Osteocyte (in vitro differentiated cells): ENCODE results near the gene LTBP2. TPM values are rescaled to one million over a fixed set of nuclear protein-coding genes. Genes with fewer than 3 reads are reported as not detected.

Experiments used
- DNase-seq: peaks from one replicate; pipeline ENCODE4 v3.0.0; 2021; ENCODE audit warnings: mixed read lengths; ENCODE audit not compliant: unreplicated experiment; ENCODE audit errors: extremely low spot score
- H3K27ac Mint-ChIP-seq: one replicate; pipeline ENCODE4 v1.8.0; 2021; ENCODE audit warnings: mild to moderate bottlenecking, mixed read lengths; ENCODE audit not compliant: unreplicated experiment
- H3K27me3 Mint-ChIP-seq: one replicate; pipeline ENCODE4 v1.8.0; 2021; ENCODE audit warnings: mixed read lengths; ENCODE audit not compliant: unreplicated experiment
- H3K36me3 Mint-ChIP-seq: one replicate; pipeline ENCODE4 v1.8.0; 2021; ENCODE audit warnings: mixed read lengths; ENCODE audit not compliant: unreplicated experiment
- H3K4me1 Mint-ChIP-seq: one replicate; pipeline ENCODE4 v1.8.0; 2021; ENCODE audit warnings: mixed read lengths; ENCODE audit not compliant: unreplicated experiment
- H3K4me3 Mint-ChIP-seq: one replicate; pipeline ENCODE4 v1.8.0; 2021; ENCODE audit warnings: mild to moderate bottlenecking, moderate library complexity, mixed read lengths; ENCODE audit not compliant: unreplicated experiment
- H3K9me3 Mint-ChIP-seq: one replicate; pipeline ENCODE4 v1.8.0; 2021; ENCODE audit warnings: mixed read lengths; ENCODE audit not compliant: unreplicated experiment
- total RNA-seq: library from RNA; stranded (reverse); gene quantifications from 2 replicates; pipeline ENCODE4 v1.2.1, GENCODE V29; 2021
- TF ChIP-seq, protein P1 (sequence below): fragments of 200-600 bp; sonication (generic); IDR thresholded peaks from 2 replicates; pipeline ENCODE4 v1.5.0; 2021; ENCODE audit warnings: antibody characterized with exemption, mild to moderate bottlenecking, moderate library complexity

LTBP2 gene
- total RNA-seq, 1 donor from 2014 or later = 377 TPM

DNA sequence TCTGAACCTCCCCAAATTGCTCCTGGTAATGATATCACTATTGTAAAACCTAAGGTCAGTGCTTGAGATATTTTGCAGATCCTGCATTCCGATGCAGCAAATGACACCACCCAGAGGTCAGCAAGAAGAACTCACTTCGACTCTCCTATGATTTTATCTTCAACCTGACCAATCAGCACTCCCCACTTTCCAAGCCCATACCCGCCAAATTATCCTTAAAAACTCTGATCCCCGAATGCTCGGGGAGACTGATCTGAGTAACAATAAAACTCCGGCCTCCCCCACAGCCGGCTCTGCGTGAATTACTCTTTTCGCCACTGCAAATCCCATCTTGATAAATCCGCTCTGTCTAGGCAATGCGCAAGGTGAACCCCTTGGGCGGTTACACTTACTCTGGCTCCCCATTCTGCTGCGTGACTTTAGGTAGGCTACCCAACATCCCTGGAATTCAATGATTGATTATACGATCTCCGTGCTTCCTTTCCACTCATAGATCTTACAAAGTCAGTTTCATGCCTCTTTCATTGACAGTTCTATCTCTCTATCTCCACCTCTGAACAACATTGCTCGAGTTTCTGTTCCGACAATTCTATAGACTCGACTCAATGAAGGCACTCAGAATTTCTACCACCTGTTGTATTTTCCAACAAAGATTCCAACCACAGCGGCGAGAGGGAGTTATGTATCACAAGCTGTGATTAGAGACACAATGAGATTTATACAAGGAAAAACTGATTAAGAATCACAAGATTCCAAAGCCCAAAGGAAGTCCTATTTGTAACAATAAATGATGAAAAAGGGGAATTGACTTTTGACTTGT, 119.9 kb downstream of the LTBP2 start:
- no peaks in the 10 kb centered on the region for H3K9me3 Mint-ChIP-seq
- no peaks in the 10 kb centered on the region for H3K27me3 Mint-ChIP-seq
- no peak for DNase-seq
- peaks cover 33% of the 10 kb centered on the region for H3K4me1 Mint-ChIP-seq
- TF ChIP-seq, protein P1, sequence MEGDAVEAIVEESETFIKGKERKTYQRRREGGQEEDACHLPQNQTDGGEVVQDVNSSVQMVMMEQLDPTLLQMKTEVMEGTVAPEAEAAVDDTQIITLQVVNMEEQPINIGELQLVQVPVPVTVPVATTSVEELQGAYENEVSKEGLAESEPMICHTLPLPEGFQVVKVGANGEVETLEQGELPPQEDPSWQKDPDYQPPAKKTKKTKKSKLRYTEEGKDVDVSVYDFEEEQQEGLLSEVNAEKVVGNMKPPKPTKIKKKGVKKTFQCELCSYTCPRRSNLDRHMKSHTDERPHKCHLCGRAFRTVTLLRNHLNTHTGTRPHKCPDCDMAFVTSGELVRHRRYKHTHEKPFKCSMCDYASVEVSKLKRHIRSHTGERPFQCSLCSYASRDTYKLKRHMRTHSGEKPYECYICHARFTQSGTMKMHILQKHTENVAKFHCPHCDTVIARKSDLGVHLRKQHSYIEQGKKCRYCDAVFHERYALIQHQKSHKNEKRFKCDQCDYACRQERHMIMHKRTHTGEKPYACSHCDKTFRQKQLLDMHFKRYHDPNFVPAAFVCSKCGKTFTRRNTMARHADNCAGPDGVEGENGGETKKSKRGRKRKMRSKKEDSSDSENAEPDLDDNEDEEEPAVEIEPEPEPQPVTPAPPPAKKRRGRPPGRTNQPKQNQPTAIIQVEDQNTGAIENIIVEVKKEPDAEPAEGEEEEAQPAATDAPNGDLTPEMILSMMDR = peak; percentile 37
- no peak overlapping the region for H3K27ac Mint-ChIP-seq
- H3K36me3 Mint-ChIP-seq = peaks cover 5% of the 10 kb centered on the region
- no peak overlapping the region for H3K4me3 Mint-ChIP-seq

DNA sequence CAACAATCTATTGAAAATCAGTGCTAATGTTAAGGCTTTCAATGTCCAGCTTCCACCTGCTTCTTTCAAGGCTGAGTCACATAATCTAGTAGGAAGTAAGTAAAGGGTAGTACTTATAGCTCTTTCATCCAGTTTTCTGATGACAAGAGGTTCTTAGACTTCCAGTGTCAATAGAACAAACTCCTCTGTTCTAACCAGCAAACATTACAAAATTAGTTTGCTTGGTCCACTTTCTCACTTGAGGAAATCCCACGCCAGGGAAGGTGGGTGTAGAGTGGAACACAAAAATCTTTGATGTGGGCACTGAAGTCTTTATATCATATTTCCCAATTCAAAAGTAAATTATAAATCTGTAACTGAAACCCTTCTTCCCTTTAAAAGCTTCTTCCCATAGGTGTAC, 121.6 kb downstream of the LTBP2 start:
- DNase-seq = no peak
- Mint-ChIP-seq H3K27me3 (no peaks in the 10 kb centered on the region), H3K4me1 (peaks cover 41% of the 10 kb centered on the region)

DNA sequence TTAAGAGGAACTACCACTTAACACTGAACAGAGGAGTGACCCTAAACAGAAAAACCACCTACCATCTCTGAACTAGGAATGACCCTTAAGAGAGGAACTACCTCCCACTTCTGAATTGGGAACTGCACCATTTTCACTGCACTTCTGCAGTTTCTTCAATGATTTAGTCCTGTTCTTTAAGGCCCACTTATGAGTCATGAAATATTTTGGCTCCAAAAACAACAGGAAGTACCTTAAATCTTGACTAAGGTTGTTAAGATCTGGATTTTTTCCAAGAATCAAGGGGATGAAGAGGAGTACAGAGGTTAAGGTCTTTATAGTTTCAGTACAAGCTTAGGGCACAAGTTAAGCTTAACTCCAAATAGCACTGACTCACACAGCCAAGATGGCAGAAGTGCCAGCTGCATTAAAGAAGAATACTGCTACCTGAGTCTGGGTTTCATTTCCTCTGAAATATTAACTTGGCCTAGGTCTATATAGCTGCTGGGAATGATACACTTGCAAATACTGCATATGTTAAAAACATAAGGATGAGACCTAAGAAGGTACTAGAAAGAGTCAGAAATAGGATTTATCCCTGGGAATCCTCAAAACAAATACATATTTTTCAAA, 123.1 kb downstream of the LTBP2 start:
- DNase-seq = no peak
- peak overlapping the region; percentile 14 for H3K4me3 Mint-ChIP-seq
- no peaks in the 10 kb centered on the region for H3K27me3 Mint-ChIP-seq
- H3K36me3 Mint-ChIP-seq = peaks cover 22% of the 10 kb centered on the region
- H3K9me3 Mint-ChIP-seq = no peaks in the 10 kb centered on the region
- H3K27ac Mint-ChIP-seq = peak overlapping the region; percentile 16
- H3K4me1 Mint-ChIP-seq = peaks cover 26% of the 10 kb centered on the region
- TF ChIP-seq, protein P1 = no peak

More for the DNA sequence above, 121.6 kb downstream of the LTBP2 start:
- TF ChIP-seq, protein P1 = no peak
- H3K36me3 Mint-ChIP-seq = peaks cover 8% of the 10 kb centered on the region
- no peak overlapping the region for H3K27ac Mint-ChIP-seq
- no peaks in the 10 kb centered on the region for H3K9me3 Mint-ChIP-seq
- peak overlapping the region; percentile 33 for H3K4me3 Mint-ChIP-seq

DNA sequence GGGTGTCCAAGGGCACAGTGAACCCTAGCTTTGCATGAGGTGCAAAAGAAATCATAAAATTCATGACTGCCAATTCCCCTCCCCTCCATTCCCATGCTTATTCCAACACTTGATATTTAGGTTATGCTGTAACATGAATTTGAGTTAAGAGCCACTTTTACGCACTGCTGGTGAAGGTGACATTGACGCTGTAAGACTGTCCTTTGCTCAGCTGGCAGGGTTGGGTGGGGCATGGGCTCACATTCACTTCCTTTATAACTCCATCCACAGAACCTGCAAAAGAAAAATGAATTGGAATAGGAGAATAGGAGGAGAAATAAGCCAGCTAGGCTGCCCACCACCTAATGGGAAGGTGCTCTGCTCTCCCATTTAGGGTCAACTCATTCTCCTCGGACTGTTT, 125.9 kb downstream of the LTBP2 start:
- no peak overlapping the region for H3K27ac Mint-ChIP-seq
- H3K4me3 Mint-ChIP-seq = no peak overlapping the region
- TF ChIP-seq, protein P1 = no peak
- no peaks in the 10 kb centered on the region for H3K9me3 Mint-ChIP-seq
- DNase-seq = no peak
- peaks cover 26% of the 10 kb centered on the region for H3K4me1 Mint-ChIP-seq
- peaks cover 41% of the 10 kb centered on the region for H3K36me3 Mint-ChIP-seq
- no peaks in the 10 kb centered on the region for H3K27me3 Mint-ChIP-seq

DNA sequence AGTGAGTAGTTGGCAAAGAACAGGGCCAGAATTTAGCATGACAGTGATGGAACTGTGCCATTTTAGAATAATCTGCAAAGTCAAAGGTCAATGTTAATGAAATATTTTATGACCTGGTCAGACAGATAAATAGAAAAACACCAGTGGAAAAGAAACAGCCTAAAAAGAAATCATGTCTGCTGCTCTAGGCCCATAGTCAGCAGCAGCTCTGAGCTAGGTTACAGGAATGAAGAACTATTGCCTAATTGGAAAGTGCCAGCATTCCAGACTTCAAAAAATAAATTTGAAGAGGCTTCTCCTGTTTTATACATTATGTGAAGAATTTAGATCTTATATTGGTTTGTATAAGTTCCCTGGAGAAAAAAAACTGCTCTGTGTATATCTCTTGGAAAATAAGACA, 128.7 kb downstream of the LTBP2 start:
- Mint-ChIP-seq H3K36me3 (peaks cover 61% of the 10 kb centered on the region), H3K27me3 (no peaks in the 10 kb centered on the region), H3K4me1 (peaks cover 18% of the 10 kb centered on the region), H3K4me3 (no peak overlapping the region), H3K27ac (no peak overlapping the region), H3K9me3 (no peaks in the 10 kb centered on the region)
- DNase-seq = no peak
- TF ChIP-seq, protein P1 = no peak
